AG04450 (cell line): ENCODE results near the gene GRAP2. TPM values are rescaled to one million over a fixed set of nuclear protein-coding genes. Genes with fewer than 3 reads are reported as not detected.
"Not testable (repeated sequence)": the region's sequence is repeated elsewhere in the genome, so short reads cannot be mapped to it uniquely, and the experiment has no call there.

Experiments used
- CTCF ChIA-PET: fragments of 300-600, 350-600 bp; formaldehyde crosslinking; extraction: SDS; loops from one replicate; lab custom pipeline; 2022; ENCODE audit warnings: antibody characterized with exemption, inconsistent platforms; lab: Charles Lee
- POLR2A ChIA-PET: fragments of 350-600 bp; formaldehyde crosslinking; extraction: SDS; loops from one replicate; lab custom pipeline; 2021; ENCODE audit warnings: antibody characterized with exemption, inconsistent platforms; lab: Yijun Ruan, JAX
- DNase-seq: peaks from one replicate; pipeline ENCODE4 v3.0.0-alpha.2; 2011; ENCODE audit warnings: low read depth, low spot score
- H3K27ac ChIP-seq: one replicate; pipeline ENCODE4 v1.5.1; 2012; ENCODE audit warnings: low read depth, low read length, control low read depth
- H3K27me3 ChIP-seq: one replicate; pipeline ENCODE4 v1.6.0; 2012; ENCODE audit warnings: low read length; ENCODE audit not compliant: control insufficient read depth, insufficient read depth
- H3K4me3 ChIP-seq: 2 replicates; pipeline ENCODE4 v1.5.1; 2011; ENCODE audit warnings: mild to moderate bottlenecking, low read depth, low read length, control low read depth
- H3K9me3 ChIP-seq: 2 replicates; pipeline ENCODE4 v1.5.1; 2012; ENCODE audit warnings: low read length; ENCODE audit not compliant: control insufficient read depth, insufficient read depth
- polyA plus RNA-seq: library from polyadenylated mRNA; depleted of rRNA; stranded (reverse); fragments of >200 nt; gene quantifications from 2 replicates; pipeline ENCODE4 v1.2.3, GENCODE V29; 2011
- TF ChIP-seq, protein P1 (sequence below): IDR thresholded peaks from 2 replicates; pipeline ENCODE4 v1.5.1; 2011; ENCODE audit warnings: low read depth, low read length, control low read depth, inconsistent platforms

The GRAP2 gene
- polyA plus RNA-seq, 1 experiment: not detected

DNA sequence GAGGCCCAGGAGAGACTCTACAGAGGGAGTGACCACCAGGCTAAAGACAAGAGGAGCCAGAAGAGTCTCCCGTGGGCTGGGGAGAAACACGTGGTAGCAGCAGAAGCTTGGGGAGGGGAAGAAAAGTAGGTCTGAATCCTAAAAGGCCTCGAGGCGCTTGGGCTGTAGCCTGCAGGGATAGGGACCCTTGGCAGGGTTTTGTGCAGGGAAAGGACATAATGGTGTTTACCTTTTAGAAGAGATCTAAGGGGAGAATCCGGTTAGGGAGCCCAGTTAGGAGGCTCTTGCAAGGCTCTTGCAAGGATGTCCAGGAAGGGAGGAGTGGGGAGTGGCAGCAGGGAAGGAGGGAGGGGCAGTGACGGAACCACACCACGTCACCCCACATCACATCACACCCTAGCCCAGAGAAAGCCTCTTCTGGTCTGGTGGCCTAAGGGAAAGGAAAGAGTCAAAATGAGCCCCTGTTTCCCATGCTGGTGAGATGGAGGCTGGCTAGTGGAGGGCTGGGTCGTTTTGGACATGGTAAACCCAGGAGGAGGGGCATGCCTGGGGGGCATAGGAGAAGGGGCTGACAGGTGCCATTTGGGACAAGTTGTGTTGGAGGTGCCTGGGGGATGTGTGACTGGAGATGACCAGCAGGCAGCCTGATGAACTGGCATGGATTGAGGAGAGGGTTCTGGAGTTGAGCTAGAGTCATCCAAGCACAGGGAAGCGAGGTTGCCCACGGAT is 87.7 kb downstream of the GRAP2 start:
- Histone ChIP-seq H3K9me3 (no peaks in the 10 kb centered on the region), H3K27me3 (peaks cover 26% of the 10 kb centered on the region), H3K4me3 (no peak overlapping the region), H3K27ac (no peak overlapping the region)
- TF ChIP-seq, protein P1, sequence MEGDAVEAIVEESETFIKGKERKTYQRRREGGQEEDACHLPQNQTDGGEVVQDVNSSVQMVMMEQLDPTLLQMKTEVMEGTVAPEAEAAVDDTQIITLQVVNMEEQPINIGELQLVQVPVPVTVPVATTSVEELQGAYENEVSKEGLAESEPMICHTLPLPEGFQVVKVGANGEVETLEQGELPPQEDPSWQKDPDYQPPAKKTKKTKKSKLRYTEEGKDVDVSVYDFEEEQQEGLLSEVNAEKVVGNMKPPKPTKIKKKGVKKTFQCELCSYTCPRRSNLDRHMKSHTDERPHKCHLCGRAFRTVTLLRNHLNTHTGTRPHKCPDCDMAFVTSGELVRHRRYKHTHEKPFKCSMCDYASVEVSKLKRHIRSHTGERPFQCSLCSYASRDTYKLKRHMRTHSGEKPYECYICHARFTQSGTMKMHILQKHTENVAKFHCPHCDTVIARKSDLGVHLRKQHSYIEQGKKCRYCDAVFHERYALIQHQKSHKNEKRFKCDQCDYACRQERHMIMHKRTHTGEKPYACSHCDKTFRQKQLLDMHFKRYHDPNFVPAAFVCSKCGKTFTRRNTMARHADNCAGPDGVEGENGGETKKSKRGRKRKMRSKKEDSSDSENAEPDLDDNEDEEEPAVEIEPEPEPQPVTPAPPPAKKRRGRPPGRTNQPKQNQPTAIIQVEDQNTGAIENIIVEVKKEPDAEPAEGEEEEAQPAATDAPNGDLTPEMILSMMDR: no peak
- POLR2A ChIA-PET: no interaction called here
- DNase-seq: no peak
- CTCF ChIA-PET: no interaction called here

DNA sequence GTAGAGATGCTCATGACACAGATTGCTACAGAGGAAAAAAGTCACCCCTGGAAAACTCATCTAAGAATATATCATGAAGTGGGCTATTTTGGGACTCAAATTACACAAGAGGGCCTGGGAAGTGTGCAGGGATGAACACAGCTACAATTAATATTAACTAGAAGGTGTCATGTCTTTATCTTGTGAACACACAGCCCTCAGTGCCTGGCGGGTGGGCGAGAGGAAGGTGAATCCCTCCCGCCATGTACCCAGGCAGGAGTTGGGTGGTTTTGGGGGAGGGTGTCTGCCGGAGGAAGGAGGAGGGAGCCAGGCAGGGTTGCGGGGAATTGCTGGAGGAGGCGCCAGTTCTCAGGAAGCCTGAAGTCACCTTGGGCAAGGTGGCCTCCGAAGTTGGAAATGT is 88.7 kb downstream of the GRAP2 start:
- H3K9me3 ChIP-seq: no peaks in the 10 kb centered on the region; the same call in 1 of the 2 replicates
- no peak overlapping the region for H3K27ac ChIP-seq
- TF ChIP-seq, protein P1: no peak
- no peak overlapping the region for H3K4me3 ChIP-seq
- H3K27me3 ChIP-seq: peaks cover 33% of the 10 kb centered on the region
- no peak for DNase-seq
- ChIA-PET CTCF (no interaction called here), POLR2A (no interaction called here)

DNA sequence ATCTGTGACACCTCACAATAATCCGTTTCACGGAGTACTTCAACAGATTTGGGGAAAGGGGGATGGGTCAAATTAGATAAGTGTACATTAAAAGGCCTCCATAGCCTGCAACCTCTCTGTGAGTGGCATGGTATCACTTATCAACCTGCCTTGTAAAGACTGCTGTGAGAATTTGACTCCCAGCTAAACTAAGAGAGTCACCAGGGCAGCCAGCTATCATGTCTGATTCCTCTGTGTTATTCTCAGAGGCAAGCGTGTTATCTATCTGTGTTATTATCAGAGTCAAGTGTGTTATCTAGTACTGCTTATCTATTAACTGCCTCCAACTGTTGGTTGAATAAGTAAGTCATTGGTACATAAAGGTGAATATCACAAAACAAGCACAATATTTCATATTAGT is 89.8 kb downstream of the GRAP2 start:
- CTCF ChIA-PET: no interaction called here

GRCh38 chr22:39991159-39991860 is 90.4 kb downstream of the GRAP2 start:
- no peak for DNase-seq
- CTCF ChIA-PET: no interaction called here
- TF ChIP-seq, protein P1: no peak
- Histone ChIP-seq H3K27me3 (peaks cover 29% of the 10 kb centered on the region), H3K4me3 (no peak overlapping the region), H3K27ac (no peak overlapping the region), H3K9me3 (peaks cover 4% of the 10 kb centered on the region; the same call in 1 of the 2 replicates)
- POLR2A ChIA-PET: no interaction called here

More for the DNA sequence above, 89.8 kb downstream of the GRAP2 start:
- Histone ChIP-seq H3K27me3 (peaks cover 33% of the 10 kb centered on the region), H3K27ac (no peak overlapping the region), H3K4me3 (no peak overlapping the region), H3K9me3 (peaks cover 4% of the 10 kb centered on the region; the same call in 1 of the 2 replicates)
- POLR2A ChIA-PET: no interaction called here
- DNase-seq: no peak
- TF ChIP-seq, protein P1: no peak

GRCh38 chr22:39992088-39992826 is 91.4 kb downstream of the GRAP2 start:
- POLR2A ChIA-PET: no interaction called here
- Histone ChIP-seq H3K4me3 (no peak overlapping the region), H3K9me3 (peaks cover 4% of the 10 kb centered on the region; the same call in 1 of the 2 replicates), H3K27me3 (peaks cover 29% of the 10 kb centered on the region), H3K27ac (no peak overlapping the region)
- TF ChIP-seq, protein P1: no peak
- CTCF ChIA-PET: no interaction called here
- no peak for DNase-seq

- CTCF ChIA-PET, H3K27ac ChIP-seq, POLR2A ChIA-PET, DNase-seq, H3K4me3 ChIP-seq, H3K9me3 ChIP-seq: not testable (repeated sequence)
- peaks cover 29% of the 10 kb centered on the region for H3K27me3 ChIP-seq
Observed at GRCh38 chr22:39992894-39993293, 92.0 kb downstream of the GRAP2 start.
